Kidney epithelial cell (primary cell): ENCODE measurements around the gene LYSMD1. TPM values are rescaled to one million over a fixed set of nuclear protein-coding genes. Genes with fewer than 3 reads are reported as not detected.
"Not testable (repeated sequence)": the region's sequence is repeated elsewhere in the genome, so short reads cannot be mapped to it uniquely, and the experiment has no call there.

Source experiments
- DNase-seq: peaks from one replicate; pipeline ENCODE4 v3.0.0-alpha.2; 2010; ENCODE audit warnings: low read depth
- H3K27me3 ChIP-seq: 2 replicates; pipeline ENCODE4 v1.6.0; 2011; ENCODE audit warnings: low read length; ENCODE audit not compliant: control insufficient read depth, insufficient read depth
- H3K36me3 ChIP-seq: 2 replicates; pipeline ENCODE4 v1.5.1; 2011; ENCODE audit warnings: low read length; ENCODE audit not compliant: control insufficient read depth, insufficient read depth
- H3K4me3 ChIP-seq: 2 replicates; pipeline ENCODE4 v1.5.1; 2011; ENCODE audit warnings: low read depth, mild to moderate bottlenecking, control low read depth, low read length
- total RNA-seq: library from RNA; depleted of rRNA; stranded (reverse); fragments of >200 nt; gene quantifications from 2 replicates; pipeline ENCODE4 v1.2.3, GENCODE V29; 2015
- TF ChIP-seq, protein P1 (sequence below): IDR thresholded peaks from 2 replicates; pipeline ENCODE4 v1.5.1; 2011; ENCODE audit warnings: mild to moderate bottlenecking, moderate library complexity, low read length, control low read depth, inconsistent platforms; ENCODE audit not compliant: insufficient read depth, poor library complexity, severe bottlenecking

Gene LYSMD1
- total RNA-seq, 1 donor from 2014 or later = 8.1 TPM

- Histone ChIP-seq H3K27me3 (no peaks in the 10 kb centered on the region), H3K4me3 (no peak overlapping the region), H3K36me3 (no peaks in the 10 kb centered on the region)
- no peak for DNase-seq
- TF ChIP-seq, protein P1, sequence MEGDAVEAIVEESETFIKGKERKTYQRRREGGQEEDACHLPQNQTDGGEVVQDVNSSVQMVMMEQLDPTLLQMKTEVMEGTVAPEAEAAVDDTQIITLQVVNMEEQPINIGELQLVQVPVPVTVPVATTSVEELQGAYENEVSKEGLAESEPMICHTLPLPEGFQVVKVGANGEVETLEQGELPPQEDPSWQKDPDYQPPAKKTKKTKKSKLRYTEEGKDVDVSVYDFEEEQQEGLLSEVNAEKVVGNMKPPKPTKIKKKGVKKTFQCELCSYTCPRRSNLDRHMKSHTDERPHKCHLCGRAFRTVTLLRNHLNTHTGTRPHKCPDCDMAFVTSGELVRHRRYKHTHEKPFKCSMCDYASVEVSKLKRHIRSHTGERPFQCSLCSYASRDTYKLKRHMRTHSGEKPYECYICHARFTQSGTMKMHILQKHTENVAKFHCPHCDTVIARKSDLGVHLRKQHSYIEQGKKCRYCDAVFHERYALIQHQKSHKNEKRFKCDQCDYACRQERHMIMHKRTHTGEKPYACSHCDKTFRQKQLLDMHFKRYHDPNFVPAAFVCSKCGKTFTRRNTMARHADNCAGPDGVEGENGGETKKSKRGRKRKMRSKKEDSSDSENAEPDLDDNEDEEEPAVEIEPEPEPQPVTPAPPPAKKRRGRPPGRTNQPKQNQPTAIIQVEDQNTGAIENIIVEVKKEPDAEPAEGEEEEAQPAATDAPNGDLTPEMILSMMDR = no peak
Measured at GRCh38 chr1:151193304-151193703, 27.6 kb upstream of the LYSMD1 start.

- Histone ChIP-seq H3K36me3 (no peaks in the 10 kb centered on the region), H3K27me3 (no peaks in the 10 kb centered on the region), H3K4me3 (no peak overlapping the region)
- no peak for DNase-seq
- TF ChIP-seq, protein P1 = no peak
Measured at GRCh38 chr1:151192047-151192446, 26.3 kb upstream of the LYSMD1 start.

DNA sequence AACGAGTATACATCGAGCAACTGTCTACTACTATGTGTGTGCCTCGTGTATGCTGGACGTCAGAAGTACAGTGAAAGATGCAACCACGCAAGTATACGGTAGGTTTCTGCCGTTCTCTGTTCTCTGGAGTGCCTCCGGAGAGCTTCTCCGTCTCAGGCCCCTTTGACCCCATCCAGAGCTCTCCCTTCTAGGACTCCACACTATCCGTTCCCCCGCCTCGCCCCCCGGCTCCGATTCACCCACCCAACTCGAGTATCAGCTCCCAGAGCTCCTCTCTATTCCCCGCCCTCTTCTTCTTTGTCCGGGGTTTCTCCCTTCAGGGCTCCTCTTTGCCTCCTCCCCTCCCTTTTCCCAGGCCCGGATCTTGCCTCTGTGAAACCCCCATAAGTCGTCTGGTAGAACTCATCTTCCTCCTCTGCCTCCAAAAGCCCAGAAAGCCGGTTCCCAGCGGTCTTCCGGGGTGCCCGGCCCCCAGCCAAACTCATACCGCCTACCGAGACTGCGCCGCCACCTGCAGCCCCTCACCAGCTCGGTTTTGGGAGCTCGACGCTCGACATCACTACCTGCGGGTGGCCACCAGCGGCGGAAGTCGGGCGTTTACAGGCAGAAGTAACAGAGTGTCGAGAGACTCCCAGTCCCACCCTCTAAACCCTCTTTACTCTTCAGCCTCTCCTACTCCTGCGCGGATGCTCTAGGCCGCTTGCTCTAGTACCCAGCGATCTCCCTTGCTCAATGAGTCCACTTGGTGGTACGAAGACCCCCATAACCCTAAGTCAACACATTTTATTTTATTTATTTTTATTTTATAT, 24.1 kb upstream of the LYSMD1 start, which contains the start of gene VPS72:
Gene VPS72, minus strand, starts transcription at position 561 of the 809 bp plus-strand sequence. Its CDS starts 76 bp downstream, at position 485.
- DNase-seq = no peak
- H3K4me3 ChIP-seq = peak within 1 kb of the TSS; percentile 91
- H3K27me3 ChIP-seq = no peaks in the 10 kb centered on the region
- TF ChIP-seq, protein P1 = no peak
- H3K36me3 ChIP-seq = no peaks in the 10 kb centered on the region

DNA sequence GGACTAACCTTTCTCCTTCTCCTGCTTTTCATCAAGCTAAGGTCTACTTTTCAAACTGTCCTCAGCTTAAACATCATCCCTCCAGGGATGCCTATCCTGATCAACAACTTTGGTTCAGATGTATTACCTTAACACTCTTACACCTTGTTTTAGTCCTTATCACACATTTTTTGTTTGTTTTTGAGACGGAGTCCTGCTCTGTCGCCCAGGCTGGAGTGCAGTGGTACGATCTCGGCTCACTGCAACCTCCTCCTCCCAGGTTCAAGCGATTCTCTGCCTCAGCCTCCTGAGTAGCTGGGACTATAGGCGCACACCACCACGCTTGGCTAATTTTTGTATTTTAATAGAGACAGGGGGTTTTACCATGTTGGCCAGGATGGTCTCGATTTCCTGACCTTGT, 23.0 kb upstream of the LYSMD1 start:
- not testable (repeated sequence) for H3K27me3 ChIP-seq, DNase-seq, H3K36me3 ChIP-seq
- peak overlapping the region; percentile 91 for H3K4me3 ChIP-seq

DNA sequence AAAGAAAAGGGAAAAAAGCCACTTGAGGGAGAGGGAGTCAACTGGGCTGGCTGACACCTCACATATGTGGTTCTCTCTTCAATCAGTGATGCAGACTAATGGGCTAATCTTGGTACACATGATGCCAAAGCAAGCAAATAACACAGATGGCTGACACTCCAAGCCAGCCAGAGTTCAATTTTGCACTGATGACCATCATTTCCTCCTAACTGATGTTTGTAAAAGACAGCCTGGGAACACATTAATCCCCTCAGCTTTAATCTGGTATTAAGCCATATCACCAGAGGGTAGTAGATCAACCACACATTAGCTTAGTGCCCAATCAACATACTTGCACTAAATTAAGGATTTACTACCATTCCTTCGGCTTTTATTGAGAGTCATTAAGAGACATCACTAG, 21.5 kb upstream of the LYSMD1 start:
- TF ChIP-seq, protein P1 = no peak
- peaks cover 2% of the 10 kb centered on the region for H3K36me3 ChIP-seq
- DNase-seq = no peak
- H3K27me3 ChIP-seq = no peaks in the 10 kb centered on the region
- no peak overlapping the region for H3K4me3 ChIP-seq

GRCh38 chr1:151184211-151184610, 18.5 kb upstream of the LYSMD1 start:
- peaks cover 2% of the 10 kb centered on the region for H3K36me3 ChIP-seq
- TF ChIP-seq, protein P1 = no peak
- H3K27me3 ChIP-seq = no peaks in the 10 kb centered on the region
- no peak for DNase-seq
- no peak overlapping the region for H3K4me3 ChIP-seq
